ENCODE data around the gene RAPGEF2. TPM values are rescaled to one million over a fixed set of nuclear protein-coding genes. Genes with fewer than 3 reads are reported as not detected.

The RAPGEF2 gene
- total and polyA plus RNA-seq, 9 of the 15 experiments (the other 6 are each of a cell fraction or from before 2014, with no cell fraction given), result 3.1 to 32.6 (median 23.1) TPM

- TF ChIP-seq PHF8 (IDR thresholded peaks at IDR 0.05; ENCODE audit: borderline replicate concordance, low read length) (no peak), POLR3A (IDR thresholded peaks at IDR 0.05; ENCODE audit: borderline replicate concordance, extremely low read depth, insufficient read depth, insufficient read length) (no peak), ZBTB1 (CRISPR knock-in tag; IDR thresholded peaks at IDR 0.05; ENCODE audit: borderline replicate concordance, low read depth) (no peak), CBFB (CRISPR knock-in tag; IDR thresholded peaks at IDR 0.05) (no peak), ETV5 (CRISPR knock-in tag; IDR thresholded peaks at IDR 0.05; ENCODE audit: low read depth) (no peak), ZNF347 (CRISPR knock-in tag; IDR thresholded peaks at IDR 0.05; ENCODE audit: low read depth) (no peak), ZNF717 (CRISPR knock-in tag; IDR thresholded peaks at IDR 0.05) (no peak)
Measured at GRCh38 chr4:159389756-159390155, 286.9 kb downstream of the RAPGEF2 start (continued).

- BruUV-seq (replicated peaks), result no TSS peak
- H2AFZ ChIP-seq (ENCODE audit: low read depth, low read length), result no peak overlapping the region; the same call in 1 of the 2 replicates
- TF ChIP-seq LARP7 (IDR thresholded peaks at IDR 0.05) (no peak), MAFF (IDR thresholded peaks at IDR 0.05; ENCODE audit: low read length) (no peak), PHF8 (IDR thresholded peaks at IDR 0.05; ENCODE audit: borderline replicate concordance, low read length) (no peak), KAT7 (CRISPR knock-in tag; IDR thresholded peaks at IDR 0.05; ENCODE audit: borderline replicate concordance) (no peak), SMARCB1 (IDR thresholded peaks at IDR 0.05; ENCODE audit: insufficient read length, low read depth) (no peak), JUND (IDR thresholded peaks at IDR 0.05; ENCODE audit: borderline replicate concordance, low read depth, low read length) (peak; percentile 25; the same call in 1 of the 2 replicates), JUND (tag; IDR thresholded peaks at IDR 0.05; ENCODE audit: borderline replicate concordance, low read depth, low read length) (no peak), CEBPZ (IDR thresholded peaks at IDR 0.05; ENCODE audit: borderline replicate concordance, low read depth, low read length) (no peak), KLF1 (tag; IDR thresholded peaks at IDR 0.05) (no peak), SOX6 (IDR thresholded peaks at IDR 0.05) (peak; percentile 12; the same call in 1 of the 2 replicates)
Measured at GRCh38 chr4:159390648-159391047, 287.8 kb downstream of the RAPGEF2 start.

More at GRCh38 chr4:159390648-159391047, 287.8 kb downstream of the RAPGEF2 start:
- no peak overlapping the region for H3K4me2 ChIP-seq (ENCODE audit: insufficient read depth, low read length)
- no peaks in the 10 kb centered on the region for H3K9me1 ChIP-seq (ENCODE audit: control insufficient read depth, insufficient read depth, low read length)
- no peaks in the 10 kb centered on the region for H3K9me3 ChIP-seq (replicated peaks; ENCODE audit: control insufficient read depth, insufficient read depth, low read depth, low read length)
- ATAC-seq (no peak; the same call in 2 of the 3 replicates), DNase-seq (ENCODE audit: extremely low read depth in 1 of 4, low spot score in 3 of 4) (peak in 1 of 4 experiments; percentile 15), FAIRE-seq (no peak)
- no peaks in the 10 kb centered on the region for H4K20me1 ChIP-seq (replicated peaks; ENCODE audit: control insufficient read depth, insufficient read depth, low read length)
- H3K79me2 ChIP-seq (ENCODE audit: control insufficient read depth, insufficient read depth, low read length), result no peaks in the 10 kb centered on the region
- H3K9ac ChIP-seq (ENCODE audit: insufficient read depth in 1 of 2, low read depth in 2 of 2, low read length in 2 of 2), result no peak overlapping the region
- CTCF ChIA-PET (ENCODE audit: low intra/inter-chr PET ratio), result no interaction called here
- H3K36me3 ChIP-seq (ENCODE audit: control insufficient read depth, insufficient read depth, low read length), result no peaks in the 10 kb centered on the region
- H3K4me3 ChIP-seq, result no peak overlapping the region
- no peak overlapping the region for H3K27ac ChIP-seq (ENCODE audit: extremely low read depth, low read depth, low read length)
- H3K27me3 ChIP-seq (ENCODE audit: control insufficient read depth in 2 of 2, insufficient read depth in 2 of 2, low read length in 2 of 2), result no peaks in the 10 kb centered on the region
- in situ Hi-C loops (cut with MboI), result no loop called here
- intact Hi-C loops (cut with micrococcal nuclease), result no loop called here
- POLR2A ChIA-PET, result interaction anchor here (0.6 kb wide), 1 partner anchor 39 kb away, joined by 3 read pairs; no protein-coding TSS in a partner anchor
- 25% methylated on average over 11 of the region's 12 CpGs for WGBS (ENCODE audit: insufficient coverage, low coverage, missing lambda C conversion rate)
- no peaks in the 10 kb centered on the region for H3K4me1 ChIP-seq (replicated peaks in 1 of 2; ENCODE audit: control insufficient read depth in 2 of 2, insufficient read depth in 2 of 2, low read length in 2 of 2)
